SKM-1 (cell line): ENCODE measurements around the gene DBN1.

ENCODE experiments used
- DNase-seq: peaks from one replicate; lab custom pipeline; 2025; ENCODE audit not compliant: unreplicated experiment; lab: John Stamatoyannopoulos, UW

DBN1 gene

DNA sequence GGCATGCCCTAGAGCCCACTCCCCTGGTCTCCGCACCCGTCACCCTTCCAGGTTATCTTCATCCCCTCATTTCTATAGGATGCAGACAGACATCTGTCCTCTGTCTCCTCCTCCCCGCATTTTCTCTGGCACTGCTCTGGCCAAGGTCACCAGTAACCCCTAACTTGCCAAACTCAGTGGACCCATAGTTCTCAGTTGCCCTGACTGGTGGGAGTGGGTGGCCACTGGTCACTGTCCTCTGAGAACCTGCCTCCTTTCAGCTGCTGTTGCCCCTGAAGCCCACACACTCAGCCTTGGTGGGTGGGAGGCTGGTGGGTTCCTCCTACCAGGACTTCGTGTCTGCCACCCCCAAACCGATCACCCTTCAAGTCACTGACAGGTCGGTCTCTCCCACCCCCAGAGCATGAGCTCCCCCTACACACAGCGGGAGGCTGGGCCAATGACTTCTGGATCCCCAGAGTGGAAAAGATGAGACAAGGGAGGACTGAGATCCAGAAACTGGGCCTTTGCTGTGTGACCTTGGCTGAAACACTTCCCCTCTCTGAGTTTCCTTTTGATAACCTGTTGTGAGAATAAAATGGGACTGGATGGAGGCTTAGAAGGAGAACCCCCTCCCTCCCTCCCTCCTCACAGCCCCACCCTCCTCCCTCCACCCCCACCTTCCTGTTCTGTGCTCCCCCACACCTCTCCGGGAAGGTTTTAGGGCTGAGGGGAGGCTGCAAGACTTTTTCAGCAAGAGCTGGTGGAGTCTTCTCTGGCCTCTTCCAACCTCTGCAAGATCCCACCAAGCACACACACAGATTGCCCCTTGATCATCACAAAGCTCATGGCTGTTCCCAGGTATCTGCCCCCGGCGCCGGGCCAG is 2.4 kb upstream of the DBN1 start:
- no peak for DNase-seq

DNA sequence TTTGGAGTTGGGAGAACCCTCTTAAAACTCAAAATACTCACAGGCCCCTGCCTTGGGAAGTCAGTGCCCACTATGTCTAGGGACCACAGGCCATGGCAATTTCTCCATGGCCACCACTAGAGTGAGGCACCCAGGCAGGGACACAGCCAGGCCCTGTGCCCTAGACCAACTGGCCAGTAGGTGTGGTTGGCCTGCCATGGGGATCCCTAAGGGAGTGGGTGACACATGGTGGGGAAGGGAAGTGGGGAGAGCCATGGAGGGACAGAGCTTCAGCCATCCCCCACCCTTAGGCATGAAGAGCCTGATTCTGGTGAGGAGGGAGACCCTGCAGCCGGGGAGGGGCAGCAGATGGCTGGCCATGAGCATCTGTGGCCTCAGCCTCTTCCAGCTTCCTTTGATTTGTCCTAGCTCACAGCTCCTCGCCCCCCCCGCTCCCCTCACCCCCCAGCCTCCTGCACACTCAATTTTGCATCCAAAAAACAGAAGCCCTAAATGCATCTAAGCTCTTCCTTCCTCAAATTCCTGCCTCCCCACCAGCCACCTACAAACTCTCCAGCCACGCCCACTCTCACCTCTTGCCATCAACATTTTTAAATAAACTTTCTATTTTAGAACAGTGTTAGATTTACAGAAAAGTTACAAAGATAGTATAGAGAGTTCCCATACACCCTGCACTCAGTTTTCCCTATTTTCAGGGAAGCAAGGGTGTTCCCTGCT is 1.6 kb upstream of the DBN1 start:
- no peak for DNase-seq

DNA sequence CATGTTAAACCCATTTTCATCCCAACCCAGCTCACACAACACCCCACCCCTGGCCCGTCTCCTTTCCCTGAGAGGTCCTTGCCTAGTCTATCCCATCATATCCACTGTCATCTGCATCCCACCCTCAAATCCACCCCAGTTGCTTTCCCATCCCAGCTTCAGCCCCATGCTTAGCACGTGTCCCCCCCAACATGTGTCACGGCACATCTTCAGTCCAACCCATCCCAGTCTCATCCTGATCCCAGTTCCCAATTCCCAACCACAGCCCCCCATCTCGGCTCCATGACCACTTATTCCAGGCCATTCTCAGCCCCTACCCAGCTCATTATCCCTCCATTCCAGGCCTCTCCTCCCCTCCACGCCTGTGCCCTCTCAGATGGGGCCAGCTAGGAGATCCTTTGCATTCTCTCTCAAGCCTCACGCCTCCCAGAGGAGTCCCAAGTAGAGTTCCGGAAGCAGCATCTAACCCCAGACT is 605 bp upstream of the DBN1 start:
- DNase-seq: no peak

DNA sequence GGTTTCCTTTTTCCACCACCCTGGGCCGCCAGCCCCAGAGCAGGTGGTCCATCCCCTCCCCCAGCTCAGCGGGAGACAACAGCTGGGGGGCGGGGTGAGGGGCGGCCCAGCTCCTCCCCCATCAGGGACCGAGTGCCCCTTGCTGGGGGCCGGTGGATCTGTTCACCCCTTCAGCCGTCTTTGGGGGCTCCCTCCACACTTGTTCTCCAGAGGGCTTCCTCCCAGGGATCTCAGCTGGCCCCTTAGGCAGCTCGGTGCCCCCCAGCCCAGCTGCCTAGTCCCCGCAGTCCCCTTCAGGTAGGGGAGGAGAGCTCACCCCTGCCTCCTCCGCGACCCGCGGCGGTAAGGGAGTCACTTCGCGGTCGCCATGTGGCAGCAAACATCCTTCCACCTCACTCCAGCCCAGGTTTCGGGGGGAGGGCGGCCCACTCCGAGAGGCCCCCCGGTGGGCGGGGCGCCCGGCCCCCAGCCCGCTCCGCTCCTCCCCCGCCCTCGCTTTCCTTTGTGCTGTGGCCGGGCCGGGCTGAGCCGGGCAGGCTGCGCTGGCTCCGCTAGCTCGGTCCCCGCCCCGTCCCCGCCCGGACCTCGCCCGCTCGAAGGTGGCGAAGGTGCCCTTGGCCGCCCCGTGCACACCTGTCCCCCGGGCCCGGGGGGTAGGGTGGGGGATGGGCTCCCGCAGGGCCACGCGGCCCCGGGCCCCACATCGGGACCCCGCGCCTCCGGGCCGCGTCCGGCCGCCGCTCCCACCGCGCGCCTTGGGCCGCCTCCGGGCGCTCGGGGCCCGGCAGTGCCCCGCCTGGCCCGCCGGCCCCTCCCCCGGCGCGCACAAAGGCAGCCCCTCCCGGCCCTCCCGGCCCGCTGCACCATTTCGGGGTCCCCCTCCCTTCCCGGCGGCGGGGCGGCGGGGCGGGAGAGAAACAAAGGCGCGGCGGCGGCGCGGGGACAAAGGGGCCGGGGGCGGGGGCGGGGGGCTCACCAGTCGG is 683 bp downstream of the DBN1 start:
- DNase-seq: no peak

DNA sequence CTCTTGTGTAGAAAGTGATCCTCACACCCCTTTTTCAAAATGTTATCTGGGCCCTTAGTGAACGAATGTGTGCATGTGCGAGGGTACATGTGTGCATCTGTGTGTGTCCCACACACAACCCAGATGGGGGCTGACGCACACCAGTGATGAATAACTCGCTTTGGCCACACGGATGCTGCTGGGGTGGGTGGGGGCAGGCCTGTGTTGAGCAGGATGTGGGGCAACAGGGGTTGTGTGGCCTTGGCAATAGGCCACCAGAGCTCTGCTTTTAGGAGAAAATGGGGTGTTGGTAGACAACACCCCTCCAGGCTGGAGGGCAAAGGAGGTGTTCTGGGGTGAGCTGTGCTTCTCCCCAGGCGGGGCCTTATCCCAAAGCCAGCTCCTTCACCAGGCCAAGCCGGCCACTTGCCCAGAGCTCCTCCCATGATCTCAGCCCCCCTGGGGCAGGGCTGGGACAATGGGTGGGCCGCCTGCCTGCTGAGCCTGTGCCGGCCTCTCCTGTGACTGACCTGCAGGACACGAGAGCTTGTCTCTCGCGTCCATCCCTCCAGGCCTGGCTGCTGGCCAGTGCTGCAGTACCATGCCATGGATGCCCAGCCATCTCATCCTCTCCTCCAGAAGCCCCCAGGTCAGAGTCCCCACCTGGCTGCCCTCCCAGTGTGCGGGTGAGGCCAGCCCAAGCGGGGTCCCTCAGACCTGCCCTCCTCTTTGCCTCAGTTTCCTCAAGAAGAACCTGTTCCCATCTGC is 1.7 kb downstream of the DBN1 start:
- no peak for DNase-seq

DNA sequence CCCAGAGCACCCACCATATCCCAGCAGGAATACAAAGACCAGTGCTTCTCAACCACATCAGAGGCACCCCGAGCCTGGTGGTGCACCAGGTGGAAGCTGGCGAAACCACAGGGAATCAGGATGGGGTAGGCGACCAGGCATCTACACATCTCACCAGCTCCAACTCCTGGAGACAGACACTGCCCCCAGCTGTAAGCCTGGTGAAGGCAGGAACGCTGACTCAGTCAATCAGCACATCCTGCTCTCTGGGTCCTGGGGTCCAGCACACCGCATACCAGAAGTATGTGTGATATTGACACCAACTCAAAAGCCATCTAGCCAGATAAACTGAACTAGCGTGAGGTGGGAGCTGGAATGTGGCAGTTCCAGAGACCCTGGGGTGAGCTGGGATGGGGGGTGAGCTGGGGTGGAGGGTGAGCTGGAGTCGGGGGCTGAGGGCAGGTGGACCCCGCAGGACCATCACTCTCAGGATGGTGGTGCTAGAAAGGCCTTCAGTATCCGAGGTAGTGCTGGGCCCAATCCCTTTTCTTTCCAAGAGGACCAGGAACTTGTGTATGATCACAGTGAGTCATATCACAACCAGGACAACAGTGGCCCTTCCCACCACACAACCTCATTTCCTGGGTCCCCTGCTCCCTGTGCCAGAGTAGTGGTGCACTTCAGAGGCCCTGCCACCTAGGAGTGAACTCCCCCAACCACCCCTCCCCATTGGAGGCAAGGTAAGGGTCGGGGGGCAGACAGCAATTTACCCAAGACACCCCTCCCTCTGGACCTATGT is 2.5 kb downstream of the DBN1 start:
- no peak for DNase-seq

DNA sequence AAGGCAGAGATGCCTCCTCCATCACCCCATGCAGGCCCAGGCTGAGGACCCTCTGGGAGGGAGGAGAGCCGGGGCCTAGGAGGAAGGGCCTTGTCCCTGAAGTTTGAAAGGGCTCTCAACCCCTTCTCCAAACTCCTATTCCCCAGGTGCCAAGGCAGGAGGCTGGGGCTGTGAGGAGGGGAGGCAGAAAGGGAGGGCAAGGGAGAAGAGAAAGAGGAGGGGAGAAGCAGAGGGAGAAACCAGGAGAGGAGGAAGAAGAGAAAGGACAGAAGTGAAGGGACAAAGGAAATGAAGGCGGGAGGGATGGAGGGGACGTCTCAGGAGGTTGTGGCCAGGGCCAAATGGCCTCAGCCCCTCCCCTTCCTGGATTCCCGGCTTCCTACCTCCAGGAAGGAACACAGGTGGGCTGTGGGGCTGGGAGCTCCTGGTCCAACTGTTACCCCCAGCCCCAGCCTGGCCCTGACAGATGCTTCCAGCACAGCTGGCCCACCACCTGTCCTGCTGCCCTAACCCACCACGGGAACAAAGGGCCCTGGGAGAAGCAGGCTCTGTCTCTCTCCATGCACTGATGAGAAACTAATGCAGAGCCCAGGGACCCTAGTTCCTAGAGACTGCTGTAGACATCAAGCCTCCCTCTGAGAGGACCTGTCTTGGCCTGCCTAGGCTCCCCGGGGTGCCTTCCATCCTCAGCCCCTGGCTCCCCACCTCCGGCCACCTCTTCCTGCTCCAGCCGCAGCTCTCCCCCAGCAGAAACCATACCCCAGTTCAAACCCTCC is 3.5 kb downstream of the DBN1 start:
- no peak for DNase-seq

DNA sequence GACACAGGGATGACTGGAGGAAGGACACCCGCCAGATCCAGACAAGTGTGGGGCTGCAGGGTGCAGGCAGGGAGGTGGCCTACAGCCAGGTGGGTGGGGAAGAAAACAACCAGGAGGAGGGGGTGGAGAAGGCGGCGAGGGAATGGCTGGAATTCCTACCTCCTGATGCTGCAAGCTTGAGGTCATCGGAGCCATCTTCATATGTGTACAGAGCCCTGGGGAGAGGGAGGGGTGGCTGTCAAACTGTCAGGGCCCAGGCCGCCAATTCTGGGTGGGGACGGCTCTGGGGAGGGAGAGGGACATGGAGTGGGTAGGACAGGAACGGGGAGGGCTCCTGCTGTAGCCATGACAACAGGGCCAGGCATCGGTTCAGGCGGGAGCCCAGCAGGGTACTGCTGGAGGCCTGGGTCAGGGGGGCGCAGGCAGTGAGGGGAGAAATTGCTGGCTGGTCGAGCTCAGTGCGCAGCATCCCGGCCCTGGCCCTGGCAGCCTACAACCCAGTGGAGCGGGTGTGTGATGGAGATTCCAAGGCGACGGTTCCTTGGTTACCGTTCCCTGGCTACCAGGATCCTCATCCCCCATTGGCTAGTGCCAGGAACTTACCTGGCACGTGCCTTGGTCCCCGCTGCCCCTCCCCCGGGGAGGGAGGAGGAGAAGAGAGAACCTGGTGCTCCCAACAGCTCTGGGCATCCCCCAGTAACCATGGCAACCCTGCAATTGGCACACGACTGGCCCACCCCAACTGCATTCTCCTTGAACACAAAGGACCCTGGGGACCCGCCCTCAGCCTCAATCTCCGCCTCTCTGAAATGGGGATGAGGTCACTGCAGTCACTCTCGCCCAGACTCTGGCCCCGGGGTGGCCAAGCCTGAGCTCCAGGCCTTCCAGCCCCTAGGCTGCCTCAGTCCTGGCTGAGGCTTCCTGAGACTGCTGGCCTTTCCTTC is 4.5 kb downstream of the DBN1 start:
- DNase-seq: no peak

DNA sequence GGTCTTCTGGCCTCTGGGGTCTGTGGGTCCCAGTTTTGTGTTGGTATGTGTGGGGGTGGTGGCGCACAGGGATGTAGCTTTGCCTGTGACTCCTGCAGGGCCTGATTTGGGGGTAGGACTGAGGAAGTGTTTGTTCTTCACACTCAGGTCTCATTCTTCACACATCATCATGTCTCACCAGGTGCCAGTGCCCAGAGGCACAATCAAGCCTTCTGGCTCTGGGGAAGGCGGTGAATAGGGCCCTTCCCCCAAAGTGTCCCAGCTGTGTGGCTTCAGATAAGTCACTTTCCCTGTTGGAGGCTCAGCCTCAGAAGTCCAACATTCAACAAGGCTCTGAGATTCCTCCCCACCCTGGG is 5.1 kb downstream of the DBN1 start:
- no peak for DNase-seq

DNA sequence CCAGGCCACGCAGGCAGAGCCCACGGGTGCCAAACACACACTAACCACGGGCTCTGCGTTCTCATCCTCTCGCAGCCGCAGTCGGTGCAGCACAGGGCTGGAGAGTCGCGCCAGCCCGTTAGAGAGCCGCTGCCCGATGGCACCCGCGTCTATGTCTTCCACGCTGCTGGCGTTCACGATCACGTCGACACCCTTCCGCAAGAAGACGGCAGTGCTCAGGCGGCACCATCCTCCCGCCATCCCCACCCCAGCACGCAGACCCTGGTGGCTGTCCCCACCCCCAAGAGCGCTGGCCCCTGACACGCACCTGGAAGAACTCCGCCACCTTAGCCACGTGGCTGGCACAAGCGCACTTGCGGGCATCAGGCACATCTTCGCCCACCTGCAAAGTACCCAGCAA is 6.0 kb downstream of the DBN1 start:
- no peak for DNase-seq

DNA sequence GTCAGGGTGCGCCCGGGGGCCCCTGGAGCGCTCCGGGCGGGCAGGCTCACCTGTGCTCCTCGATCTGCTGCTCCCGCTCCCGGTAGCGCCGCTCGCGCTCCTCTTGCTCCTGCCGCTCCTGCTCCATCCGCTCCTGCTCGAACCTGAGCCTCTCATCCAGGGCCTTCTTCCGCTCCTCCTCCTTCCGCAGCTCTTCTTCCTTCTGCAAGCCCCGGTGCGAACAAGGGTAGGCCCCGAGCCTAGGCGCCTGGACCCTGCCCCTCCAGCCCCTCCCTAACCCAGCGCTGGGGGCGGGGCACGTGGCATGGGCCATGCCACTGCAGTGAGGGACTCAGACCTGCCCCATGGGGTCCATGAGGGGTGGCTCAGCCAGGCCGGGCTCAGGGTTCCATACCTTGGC is 6.6 kb downstream of the DBN1 start:
- no peak for DNase-seq

DNA sequence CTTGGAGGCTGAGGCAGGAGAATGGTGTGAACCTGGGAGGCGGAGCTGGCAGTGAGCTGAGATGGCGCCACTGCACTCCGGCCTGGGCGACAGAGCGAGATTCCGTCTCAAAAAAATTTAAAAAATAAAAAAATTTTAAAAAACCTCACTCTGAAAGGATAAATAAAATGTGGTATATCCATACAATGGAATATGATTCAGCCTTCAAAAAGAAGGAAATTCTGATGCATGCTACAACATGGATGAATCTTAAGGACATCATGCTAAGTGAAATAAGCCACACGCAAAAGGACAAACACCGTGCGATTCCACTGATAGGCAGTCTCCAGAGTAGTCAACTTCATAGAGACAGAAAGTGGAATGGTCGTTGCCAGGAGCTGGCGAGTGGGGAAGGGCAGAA is 8.4 kb downstream of the DBN1 start:
- no peak for DNase-seq

DNA sequence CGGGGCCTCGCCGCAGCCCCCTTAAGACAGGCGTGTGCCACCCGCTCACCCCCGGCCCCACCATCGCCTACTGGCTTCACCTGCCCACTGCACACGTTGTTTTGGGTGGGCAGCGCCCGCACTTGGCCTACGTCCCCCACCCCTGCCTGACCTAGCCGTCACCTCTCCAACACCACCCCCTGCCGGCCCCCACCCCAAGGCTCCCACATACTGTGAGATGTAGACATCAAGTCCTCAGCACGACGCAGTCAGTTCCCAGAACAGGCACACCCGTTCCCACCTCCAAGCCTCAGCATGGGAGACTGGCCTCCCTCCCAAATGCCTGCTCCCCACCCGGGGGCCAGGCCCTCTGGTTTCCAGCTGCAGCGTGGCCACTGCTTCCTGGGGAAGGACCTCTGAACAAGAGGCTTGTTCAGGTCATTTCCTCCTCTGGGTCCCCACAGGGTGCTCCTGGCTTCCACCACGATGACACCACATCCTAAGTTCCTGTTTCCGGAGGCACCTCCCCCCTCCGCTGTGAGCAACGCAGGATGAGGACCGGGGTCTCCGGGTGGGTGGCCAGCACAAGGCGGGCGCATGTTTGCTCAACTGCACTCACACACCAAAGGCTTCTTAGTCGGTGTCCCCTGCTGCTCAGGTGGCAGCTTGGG is 11.3 kb downstream of the DBN1 start:
- DNase-seq: peak; percentile 61

DNA sequence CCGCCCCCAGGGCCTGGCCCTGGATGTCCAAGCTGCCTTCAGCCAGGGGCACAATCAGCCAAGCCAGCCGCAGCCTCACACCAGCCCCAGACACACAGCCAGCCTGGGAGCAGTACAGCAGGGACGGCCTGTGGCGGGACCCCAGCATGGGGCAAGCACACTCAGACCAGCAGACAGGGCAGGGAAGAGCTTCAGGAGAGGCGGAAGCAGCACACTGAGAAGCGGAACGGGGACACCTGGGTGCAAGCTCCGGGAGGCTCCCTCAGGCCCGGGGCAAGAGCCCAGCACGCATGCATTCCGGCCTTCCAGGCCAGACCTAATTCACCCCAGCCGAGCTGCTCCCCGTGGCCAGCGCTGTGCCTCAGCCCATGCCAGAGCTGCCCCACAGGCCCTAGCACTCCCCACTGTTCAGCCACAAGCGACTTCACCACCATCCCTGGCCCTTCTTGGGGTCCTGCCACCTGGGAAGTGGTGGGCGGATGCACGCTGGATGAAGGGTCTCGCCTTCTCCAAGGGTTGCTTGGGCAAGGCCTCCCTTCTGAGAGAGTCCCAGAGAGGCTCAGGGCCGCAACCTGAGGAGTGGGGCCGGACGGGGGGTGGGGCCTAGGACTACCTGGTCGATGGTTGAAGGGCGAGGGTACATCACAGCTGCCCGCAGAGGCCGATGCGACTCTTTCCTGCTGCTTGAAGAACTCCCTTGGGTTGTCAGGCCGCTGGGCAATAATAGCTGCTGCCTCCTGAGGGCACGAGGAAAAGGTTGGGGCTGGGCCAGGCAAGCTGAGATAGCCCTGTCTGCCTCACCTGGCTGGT is 13.4 kb downstream of the DBN1 start:
- DNase-seq: no peak

DNA sequence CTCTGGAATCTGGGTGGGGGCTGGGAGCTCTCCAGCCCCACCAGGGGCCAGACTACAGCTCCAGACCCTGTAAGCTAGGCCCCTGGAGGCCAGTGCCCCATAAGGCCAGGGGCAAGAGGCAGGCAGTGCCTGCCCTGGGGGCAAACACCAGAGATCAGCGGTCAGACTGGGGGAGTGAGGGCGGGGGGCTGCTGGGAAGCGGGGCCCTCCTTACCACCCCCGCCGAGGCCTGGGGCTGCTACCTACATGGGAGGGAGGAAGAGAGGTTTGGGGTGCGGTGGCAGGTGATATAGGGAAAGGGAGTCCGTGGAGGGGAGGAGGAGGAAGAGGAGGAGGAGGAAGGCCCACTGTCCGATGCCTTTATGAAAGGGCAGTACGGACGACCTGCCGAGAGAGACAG is 14.1 kb downstream of the DBN1 start:
- DNase-seq: no peak

DNA sequence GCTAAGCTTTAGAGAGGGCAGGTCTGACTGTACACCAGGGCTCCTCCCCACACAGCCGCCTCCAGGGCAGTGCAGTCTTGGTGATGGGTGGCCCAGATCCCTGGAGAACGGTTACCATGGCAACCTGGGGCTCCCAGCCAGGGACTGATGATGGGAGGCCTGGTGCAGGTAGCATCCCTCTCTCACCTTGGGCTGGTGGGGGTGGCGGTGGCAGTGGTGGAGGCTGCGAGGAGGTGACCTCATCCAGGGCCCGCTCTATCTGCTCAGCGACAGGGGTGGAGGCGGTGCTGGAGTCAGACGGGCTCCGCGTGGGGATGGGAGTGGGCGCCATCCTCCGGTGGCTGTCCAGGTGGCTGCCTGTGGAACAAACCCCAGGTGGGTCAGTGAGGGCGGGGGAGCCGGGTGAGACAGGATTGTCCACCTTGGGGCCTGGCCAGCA is 14.5 kb downstream of the DBN1 start:
- DNase-seq: no peak
